NCI-H2081 (cell line): ENCODE results near the gene ADAMTSL3.
"Not testable (repeated sequence)": the region's sequence is repeated elsewhere in the genome, so short reads cannot be mapped to it uniquely, and the experiment has no call there.

Source experiments
- DNase-seq, 2 experiments: peaks; one replicate each; lab custom pipeline; 2025; lab: John Stamatoyannopoulos, UW

ADAMTSL3 gene

DNA sequence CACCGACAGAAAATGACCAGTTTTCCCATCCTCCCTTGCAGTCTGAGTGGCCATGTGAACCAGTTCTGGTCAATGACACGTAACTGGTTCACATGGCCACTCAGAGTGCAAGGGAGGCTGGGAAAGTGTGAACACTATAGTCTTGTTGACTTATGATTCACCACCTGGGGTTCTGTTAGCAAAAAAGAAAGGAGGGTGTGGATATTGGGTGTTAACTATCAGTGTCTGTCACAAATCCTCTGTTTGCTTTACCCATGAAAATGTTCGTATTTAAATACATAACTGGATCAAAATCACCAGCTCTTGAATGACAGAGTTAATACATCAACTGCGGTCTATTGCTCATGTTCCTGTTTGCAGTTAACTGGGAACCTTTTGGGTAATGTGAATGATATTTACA, 92.3 kb downstream of the ADAMTSL3 start:
- DNase-seq: no peak

DNA sequence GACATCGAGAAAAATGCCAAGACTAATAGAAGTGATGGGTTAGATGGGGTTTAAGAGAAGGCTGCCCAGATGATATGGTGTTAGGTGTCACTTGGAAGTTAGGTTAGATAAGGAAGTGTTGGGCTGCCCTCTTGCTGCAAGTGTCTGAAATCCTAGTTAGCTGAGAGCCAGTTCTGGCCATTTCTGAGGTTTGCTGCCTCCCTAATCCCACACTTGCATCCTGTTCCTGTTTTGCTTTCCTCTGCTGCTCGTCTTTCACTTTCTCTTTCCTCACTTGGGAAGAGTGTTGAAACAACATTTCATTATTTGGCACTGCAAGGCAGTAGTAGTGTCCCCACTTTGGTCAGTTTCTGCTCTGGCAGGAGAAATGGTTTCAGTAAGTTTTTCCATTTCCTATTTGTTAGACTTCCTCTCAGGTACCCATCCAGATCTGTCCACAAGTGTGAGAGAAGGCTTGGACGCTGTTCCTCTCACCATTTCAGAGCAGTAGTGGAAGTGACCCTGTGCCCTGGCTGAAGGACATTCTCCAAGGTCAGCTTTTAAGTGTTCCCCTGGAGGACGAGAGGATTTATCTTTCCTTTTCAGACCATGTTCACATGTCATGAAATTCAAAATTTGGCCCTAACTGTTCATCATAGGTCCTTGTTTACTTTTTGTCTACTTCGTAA, 93.3 kb downstream of the ADAMTSL3 start:
- DNase-seq: no peak

DNA sequence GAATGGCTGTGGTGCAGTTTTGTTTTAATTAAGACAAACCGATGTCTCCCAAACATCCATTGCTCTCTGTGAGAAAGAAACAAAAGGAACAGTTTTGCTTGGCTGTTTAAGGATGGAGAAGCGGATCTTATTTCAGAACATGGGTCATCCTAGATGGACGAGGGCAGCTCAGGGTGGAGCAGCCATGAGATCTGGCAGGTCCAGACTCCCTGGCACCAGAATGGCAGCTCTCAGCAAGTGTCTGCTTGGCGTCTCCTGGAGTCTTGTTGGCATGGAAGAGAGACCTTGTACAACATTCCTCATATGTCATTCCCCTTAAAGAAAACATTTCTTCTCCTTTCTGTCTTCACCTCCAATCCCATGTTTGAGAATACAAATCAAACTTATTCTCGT, 93.8 kb downstream of the ADAMTSL3 start:
- DNase-seq: no peak

DNA sequence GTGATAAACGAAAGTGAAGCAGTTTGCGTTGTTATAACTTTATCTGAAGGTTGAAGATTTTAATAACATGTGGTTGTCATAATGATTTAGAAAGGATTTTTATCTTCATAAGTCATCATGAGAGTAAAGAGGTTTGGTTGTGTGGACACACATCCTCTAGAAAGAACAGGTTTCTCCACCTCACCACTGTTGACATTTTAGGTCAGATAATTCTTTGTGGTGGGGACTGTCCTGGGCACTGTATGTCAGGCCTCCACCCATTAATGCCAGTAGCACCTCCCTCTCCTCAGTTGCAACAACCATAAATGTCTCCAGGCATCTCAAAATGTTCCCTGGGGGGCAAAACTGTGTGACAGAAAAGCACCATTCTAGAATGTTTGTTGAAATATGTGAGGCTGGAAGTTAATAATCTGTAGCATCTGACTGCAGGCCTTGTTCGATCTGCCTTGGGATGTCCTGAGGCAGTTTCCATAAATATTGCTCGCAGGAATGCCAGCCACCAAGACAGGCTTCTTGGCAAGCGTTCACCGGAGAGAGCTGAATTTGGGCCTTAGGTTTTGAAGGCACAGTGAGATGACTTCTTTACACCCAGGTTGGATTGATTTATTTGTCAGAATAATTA, 100.1 kb downstream of the ADAMTSL3 start:
- no peak for DNase-seq

DNA sequence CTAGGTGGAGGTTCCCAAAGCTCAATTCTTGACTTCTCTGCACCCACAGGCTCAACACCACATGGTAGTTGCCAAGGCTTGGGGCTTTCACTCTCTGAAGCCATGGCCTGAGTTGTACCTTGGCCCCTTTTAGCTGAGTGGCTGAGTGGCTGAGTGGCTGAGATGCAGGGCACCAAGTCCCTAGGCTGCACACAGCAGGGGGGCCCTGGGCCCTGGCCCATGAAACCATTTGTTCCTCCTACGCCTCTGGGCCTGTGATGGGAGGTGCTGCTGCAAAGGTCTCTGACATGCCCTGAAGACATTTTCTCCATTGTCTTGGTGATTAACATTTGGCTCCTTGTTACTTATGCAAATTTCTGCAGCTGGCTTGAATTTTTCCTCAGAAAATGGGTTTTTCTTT, 103.4 kb downstream of the ADAMTSL3 start:
- DNase-seq: not testable (repeated sequence)

DNA sequence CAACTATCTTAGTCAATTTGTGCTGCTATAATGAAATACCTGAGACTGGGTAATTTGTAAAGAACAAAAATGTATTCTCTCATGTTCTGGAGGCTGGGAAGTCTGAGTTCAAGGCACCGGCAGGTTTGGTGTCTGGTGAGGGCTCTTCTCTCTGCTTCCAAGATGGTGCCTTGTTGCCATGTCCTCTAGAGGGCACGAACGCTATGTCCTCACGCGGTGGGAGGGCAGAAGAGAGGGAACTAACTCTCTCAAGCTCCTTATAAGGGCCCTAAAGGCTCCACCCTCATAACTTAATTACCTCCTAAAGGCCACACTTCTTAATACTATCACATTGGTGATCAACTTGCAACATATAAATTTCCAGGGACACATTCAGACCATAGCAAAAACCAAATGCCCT, 108.4 kb downstream of the ADAMTSL3 start:
- no peak for DNase-seq

DNA sequence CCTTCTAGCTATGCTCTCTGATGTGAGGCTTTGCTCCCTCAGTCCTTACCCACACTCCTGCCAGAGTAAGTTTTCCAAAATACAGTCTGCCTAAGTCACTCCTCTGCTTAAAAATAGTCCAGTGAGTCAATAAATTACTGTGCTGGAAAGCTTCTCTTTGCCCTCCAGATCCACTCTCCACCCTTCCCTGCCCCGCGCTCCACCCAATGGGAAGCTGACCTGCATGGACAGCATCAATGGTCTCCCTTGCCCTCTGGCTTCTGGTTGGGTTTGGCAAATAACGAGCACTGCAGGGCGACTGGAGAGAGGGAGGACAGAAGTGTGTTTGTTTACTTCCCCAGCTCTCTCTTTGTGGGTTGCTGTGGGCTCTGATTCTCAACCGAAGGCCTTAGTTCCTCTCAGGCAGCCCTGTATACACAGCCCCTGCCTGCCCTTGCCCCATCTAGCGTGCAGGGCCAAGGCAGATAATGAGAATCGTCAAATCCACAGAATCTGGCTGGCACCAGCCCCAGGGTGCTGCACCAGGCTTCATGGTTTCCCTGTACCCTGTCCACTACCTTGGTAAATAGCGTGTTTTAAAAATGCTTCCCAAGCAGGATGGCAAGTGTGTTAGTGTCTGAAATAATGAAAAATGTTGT, 110.4 kb downstream of the ADAMTSL3 start:
- no peak for DNase-seq

DNA sequence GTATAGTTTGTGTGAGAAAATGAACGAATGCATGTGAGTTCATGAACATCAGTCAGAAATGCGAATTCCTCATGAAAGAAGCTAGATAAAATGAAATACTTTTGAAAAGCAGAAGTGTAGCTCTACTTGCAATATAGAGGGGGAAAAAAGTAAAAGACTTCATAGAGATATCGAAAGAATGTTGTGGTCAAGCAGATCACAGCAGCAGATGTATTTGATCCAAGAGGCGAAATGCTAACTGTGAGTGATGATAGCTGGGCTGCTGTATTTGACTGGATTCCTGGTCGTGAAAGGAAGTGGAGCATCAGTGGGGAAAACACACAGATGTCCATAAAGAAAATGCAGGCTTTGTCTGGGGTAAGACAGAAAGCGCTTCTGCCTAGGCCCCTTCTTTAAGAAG, 112.4 kb downstream of the ADAMTSL3 start:
- no peak for DNase-seq

DNA sequence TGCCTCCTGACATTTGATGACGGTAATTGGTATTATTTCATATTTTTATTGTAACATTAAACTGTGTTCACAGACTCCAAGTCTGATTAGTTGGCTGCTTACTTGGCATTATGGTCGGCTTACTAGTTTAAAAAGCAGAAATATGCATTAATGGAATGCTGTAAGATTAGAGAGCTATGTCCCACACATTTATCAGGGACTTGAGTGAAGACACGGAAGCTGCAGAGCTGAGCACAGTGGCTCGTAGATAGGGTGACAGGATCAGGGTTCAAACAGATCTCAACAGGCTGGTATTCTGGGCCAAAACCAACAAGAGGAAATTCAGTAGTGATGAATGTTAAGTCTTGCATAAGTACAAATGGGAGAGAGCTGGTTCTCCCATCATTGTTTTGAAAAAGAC, 113.8 kb downstream of the ADAMTSL3 start:
- no peak for DNase-seq

DNA sequence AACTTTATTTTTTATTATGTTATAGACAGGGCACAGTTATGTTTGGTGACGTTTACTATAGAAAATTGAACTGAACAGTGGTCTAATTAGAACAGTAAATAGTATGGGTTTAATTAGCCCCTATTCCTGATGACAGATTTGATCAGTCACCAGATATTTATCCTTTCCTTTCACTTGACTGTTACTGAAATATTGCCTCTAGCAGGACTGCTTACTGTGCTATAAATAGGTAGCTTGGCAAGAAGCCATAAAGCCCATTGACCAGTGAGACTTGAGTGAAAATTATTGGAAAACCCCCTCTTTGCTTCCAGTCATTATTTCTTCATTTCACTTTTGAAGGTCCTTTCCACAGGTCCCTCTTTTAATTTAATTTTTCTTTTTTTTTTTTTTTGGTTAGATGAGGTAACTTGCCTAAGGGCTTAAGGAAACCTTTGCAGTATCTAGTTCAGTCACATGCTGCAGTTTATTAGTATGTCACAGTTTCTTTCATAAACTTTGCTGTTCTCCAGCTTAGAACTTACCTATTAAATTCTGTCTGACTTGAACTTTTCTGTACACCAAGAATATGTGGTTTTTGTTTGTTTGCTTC, 115.6 kb downstream of the ADAMTSL3 start:
- no peak for DNase-seq

DNA sequence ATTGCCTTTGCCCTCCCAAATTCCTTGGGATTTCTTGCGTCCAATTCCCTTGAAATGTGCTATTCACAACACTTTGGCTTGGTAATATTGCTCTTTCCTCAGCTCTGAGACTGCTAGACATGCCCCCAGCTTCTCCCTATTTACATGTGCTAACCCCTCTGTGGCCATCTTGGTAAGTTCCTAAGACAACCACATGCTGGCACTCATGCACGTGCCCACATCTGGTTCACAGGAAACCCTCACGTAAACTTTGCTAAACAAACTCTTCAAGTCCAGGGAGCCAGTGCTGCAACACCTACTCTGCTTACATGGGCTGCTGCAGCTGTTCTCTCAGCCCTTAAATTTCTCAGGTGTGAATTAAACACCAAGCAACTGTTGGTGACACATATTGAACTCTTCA, 121.8 kb downstream of the ADAMTSL3 start:
- no peak for DNase-seq

DNA sequence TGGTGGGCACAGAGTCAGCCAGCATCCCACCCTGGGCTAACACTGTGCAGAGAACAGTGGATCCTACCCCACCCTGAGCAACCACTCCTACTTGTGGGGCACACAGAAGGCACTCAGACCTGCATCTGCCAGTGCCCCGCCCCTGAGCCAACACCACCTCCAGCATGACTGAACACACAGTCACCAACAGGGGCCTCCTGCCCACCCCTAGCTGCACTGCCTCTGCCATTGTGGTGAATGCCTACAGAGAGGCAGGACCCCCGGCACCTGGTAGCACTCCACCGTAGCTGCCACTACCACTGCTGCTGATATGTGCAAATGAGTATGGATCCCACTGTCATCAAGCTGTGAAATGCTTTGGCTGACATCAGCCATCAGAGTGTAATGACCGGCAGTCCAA, 123.1 kb downstream of the ADAMTSL3 start:
- DNase-seq: no peak

DNA sequence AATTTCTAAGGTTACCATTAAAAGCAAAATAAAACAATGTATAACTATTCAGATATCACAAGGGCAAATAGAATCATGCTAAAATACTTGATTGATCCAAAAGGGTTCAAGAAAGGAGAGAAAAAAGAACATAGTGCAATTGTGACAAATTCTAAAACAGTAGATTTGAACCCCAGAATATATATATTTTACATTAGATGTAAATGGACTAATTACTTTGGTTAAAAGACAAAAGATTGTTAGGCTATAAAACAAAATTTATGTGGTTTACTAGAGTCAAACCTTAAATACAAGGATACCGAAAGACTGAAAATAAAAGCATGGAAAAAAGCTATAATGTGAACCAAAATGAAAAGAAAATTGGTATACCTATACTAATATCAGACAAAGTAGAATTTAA, 129.3 kb downstream of the ADAMTSL3 start:
- no peak for DNase-seq

DNA sequence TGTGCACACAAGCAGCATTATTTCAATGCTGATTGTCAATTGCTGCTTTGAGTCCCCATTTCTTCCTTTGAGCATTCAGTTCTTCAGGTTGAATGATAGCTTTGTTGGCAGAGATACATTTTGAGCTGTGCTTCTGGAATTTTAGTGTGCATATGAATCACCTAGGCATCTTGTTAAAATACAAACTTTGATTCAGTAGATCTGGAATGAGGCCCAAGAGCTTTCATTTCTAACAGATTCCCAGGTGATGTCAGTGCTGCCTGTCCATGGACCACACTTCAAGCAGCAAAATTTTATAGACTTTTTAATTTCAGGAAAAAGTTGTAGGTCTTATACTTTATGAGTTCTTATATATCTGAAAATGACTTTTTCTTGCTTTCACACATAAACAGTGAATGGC, 131.1 kb downstream of the ADAMTSL3 start:
- DNase-seq: no peak

DNA sequence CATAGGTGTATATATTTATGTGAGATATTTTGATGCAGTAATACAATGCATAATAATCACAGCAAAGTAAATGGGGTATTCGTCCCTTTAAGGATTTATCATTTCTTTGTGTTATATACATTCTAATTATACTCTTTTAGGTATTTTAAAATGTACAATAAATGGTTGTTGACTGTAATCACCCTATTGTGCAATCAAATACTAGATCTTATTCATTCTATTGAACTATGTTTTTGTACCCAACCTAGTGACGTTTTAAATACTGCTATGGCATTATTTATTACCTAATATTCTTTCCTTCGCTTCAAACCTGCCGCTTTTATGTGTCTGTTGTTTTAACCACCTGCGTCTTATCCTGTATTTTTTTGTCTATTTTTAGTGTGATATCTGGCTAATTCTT, 132.4 kb downstream of the ADAMTSL3 start:
- DNase-seq: no peak

DNA sequence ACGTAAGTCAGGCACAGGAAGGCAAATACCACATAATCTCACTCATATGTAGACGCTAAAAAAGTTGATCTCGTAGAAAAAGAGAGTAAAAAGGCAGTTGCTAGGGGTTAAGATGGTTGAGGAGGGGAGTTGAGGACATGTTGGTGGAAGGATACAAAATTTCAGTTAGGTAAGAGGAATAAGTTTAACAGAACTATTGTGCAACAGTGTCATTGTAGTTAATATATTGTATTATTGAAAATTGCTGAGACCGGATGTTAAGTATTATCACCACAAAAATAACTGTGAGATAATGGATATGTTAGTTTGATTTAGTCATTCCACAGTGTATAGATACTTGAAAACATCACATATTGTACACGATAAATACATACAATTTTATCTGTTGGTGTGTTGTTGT, 139.1 kb downstream of the ADAMTSL3 start:
- DNase-seq: no peak

DNA sequence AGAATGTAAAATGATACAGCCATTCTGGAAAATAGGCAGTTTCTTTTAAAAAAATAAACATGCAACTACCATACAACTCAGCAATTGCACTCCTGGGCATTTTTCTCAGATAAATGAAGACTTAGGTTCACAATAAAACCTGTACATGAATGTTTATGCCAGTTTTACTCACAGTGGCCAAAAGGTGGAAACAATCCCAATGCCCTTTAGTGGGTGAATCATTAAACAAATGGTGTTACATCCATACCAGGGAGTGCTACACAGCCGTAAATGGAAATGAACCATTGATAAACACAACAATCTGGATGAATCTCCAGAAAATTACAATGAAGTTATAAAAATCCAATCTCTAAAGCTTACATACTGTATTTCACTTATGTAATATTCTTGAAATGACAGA, 140.3 kb downstream of the ADAMTSL3 start:
- no peak for DNase-seq

DNA sequence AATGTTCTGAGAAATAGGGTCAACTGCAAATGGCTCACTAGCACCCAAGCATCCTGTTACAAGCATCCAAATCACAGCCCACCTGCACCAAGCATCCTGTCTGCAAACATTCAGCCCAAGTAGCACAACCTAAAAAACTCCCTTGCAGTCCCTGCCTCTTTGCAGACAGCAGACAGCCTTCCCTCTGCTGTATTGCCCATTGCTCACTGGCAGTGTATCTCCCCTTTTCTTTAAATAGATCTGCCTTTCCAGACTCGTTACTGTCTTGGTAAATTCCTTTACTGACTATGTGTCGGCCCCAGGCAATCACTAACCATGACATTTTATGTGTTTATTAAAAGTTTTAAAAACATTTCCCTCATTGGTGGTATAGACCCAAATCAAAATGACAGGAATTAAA, 155.4 kb downstream of the ADAMTSL3 start:
- DNase-seq: no peak

DNA sequence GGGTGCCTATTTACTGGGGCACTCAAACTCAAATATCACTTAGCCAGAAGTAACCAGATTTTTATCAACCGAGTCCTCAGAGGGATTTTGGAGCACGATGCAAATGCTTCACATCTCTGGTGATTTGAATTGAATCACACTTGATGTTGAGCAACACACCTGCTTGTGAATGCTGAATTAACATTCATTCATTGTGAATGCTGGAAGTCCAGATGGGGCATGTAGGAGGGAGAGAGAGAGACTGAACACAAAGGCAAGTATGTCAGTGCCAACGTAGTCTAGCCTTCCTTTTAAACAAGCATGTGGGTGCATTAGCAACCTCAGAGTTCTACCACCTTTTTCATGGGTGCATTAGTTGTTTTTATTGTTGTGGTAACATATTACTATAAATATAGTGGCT, 156.2 kb downstream of the ADAMTSL3 start:
- DNase-seq: no peak

DNA sequence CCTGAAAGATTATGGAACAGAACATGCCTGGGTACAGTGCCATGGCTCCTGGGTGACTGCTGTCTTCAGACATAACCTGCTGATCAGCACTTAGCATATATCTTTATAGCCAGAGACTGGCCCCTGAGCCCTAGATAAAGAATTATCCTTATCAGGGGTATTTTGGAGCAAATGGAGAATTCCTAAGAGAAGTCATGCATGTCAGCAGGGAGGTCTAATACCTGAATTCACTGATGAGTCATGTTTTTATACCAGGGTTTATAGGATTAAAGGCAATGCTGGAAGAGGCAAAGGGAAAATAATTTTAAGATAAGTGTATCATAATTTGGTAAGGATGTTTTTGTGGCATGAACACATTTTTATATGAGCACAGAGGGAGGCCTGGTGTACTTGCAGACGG, 159.8 kb downstream of the ADAMTSL3 start:
- no peak for DNase-seq

DNA sequence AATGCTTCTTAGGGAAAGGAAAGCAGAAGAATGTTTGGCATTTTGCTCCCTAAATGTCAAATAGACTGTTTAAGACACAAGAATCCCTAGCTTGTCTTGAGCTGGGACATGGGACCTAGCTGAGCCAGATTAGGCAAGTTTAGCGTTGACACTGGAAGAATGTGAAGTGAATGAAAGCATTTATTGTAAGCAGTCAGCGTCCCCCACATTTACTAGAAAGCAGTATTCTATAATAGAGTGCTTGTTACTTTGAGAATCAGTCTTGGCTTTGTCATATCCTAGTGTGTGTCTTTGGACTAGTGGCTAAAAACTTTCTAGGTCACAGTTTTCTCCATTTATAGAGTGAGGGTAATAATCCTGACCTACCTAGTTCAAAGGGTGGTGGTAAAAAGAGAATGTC, 161.6 kb downstream of the ADAMTSL3 start:
- DNase-seq: no peak

DNA sequence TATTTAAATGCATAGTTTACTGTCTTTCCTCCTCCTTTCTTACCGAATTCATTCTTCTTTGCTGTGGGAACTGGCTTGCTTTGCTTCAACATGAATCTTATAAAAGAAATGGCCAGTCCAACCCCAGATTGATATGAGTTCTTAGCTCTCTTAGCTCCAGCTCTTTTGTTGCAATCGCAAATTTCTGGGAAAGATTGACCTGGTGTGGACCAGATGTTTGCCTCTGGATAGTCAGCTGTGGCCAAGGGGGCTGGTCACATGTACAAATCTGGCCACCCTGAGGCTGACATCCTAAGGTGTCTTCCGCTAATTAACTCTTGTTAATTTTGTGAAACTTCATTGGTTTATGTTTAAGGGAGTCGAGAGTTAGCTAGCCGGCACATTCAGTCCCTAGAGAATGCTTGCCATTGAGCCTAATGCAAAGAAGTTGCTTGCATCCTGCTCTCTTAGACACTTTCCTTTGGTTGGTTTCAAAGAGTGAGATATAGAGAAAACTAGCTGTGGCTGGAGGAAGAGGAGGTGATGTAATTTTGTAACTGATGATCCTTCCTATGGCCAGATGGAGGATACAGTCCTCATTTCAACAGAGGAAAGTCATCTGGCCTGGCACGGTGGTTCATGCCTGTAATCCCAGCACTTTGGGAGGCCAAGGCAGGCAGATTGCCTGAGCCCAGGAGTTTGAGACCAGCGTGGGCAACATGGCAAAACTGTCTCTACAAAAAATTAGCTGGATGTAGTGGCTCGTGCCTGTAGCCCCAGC, 162.4 kb downstream of the ADAMTSL3 start:
- DNase-seq: no peak

DNA sequence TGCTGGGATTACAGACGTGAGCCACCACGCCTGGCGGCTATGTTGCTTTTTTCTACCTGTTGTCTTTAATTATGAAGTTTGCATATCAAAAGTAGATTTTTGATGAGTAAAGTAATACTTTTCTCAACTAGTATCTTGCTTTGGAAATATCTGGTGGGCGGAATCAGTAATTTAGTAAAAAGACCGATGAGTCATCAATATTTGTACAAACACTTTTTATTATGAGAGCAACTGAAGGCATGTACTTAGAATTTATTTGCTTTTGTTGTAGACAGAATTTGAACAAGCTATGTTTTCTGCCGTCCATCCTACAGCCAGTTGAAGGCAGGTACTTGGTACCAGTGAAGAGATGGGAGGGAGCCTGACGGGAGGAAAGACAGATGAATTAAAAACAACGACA, 164.7 kb downstream of the ADAMTSL3 start:
- no peak for DNase-seq
